Measurements from ENCODE around the gene SPRR1B.
"Not testable (repeated sequence)": the region's sequence is repeated elsewhere in the genome, so short reads cannot be mapped to it uniquely, and the experiment has no call there.

Gene SPRR1B

GRCh38 chr1:153030895-153031294 lies at the start of gene SPRR1B:
Gene SPRR1B (plus strand): TSS chr1:153031203. CDS start chr1:153032346, 1,143 bp downstream.
- DNase-seq (ENCODE audit: low read depth): no peak

- DNase-seq (ENCODE audit: low read depth): no peak
These were observed 48.9 kb upstream of the SPRR1B start for GRCh38 chr1:152982076-152982475.

GRCh38 chr1:152983234-152983633 lies 47.8 kb upstream of the SPRR1B start:
- no peak for DNase-seq (ENCODE audit: low read depth)

- no peak for DNase-seq (ENCODE audit: low read depth)
These were observed 47.3 kb upstream of the SPRR1B start, which contains the start of gene SPRR1A for GRCh38 chr1:152983743-152984142. Gene SPRR1A (plus strand): TSS chr1:152984081. CDS start chr1:152985231, 1,150 bp downstream.

GRCh38 chr1:152986578-152986977 lies 44.4 kb upstream of the SPRR1B start:
- no peak for DNase-seq (ENCODE audit: low read depth)

GRCh38 chr1:152993186-152993585 lies 37.8 kb upstream of the SPRR1B start:
- DNase-seq (ENCODE audit: low read depth): no peak

GRCh38 chr1:152995842-152996241 lies 35.2 kb upstream of the SPRR1B start:
- no peak for DNase-seq (ENCODE audit: low read depth)

GRCh38 chr1:152996633-152997400 lies 34.2 kb upstream of the SPRR1B start:
- no peak for DNase-seq (ENCODE audit: low read depth)

GRCh38 chr1:152997901-152998300 lies 33.1 kb upstream of the SPRR1B start:
- DNase-seq (ENCODE audit: low read depth): no peak

- DNase-seq (ENCODE audit: low read depth): no peak
These were observed 32.5 kb upstream of the SPRR1B start for GRCh38 chr1:152998476-152998875.

- no peak for DNase-seq (ENCODE audit: low read depth)
These were observed 31.2 kb upstream of the SPRR1B start for GRCh38 chr1:152999818-153000217.

- no peak for DNase-seq (ENCODE audit: low read depth)
These were observed 30.7 kb upstream of the SPRR1B start for GRCh38 chr1:153000294-153000693.

GRCh38 chr1:153001382-153001781 lies 29.6 kb upstream of the SPRR1B start, which contains the start of gene SPRR3:
Gene SPRR3 (plus strand): TSS chr1:153001749. CDS start chr1:153003021, 1,272 bp downstream.
- no peak for DNase-seq (ENCODE audit: low read depth)

GRCh38 chr1:153011235-153011758 lies 19.7 kb upstream of the SPRR1B start:
- not testable (repeated sequence) for DNase-seq (ENCODE audit: low read depth)

- DNase-seq (ENCODE audit: low read depth): not testable (repeated sequence)
These were observed 9.2 kb upstream of the SPRR1B start for GRCh38 chr1:153021829-153022228.

GRCh38 chr1:153022340-153022739 lies 8.7 kb upstream of the SPRR1B start:
- not testable (repeated sequence) for DNase-seq (ENCODE audit: low read depth)

GRCh38 chr1:153023109-153023508 lies 7.9 kb upstream of the SPRR1B start:
- no peak for DNase-seq (ENCODE audit: low read depth)

GRCh38 chr1:153024413-153024812 lies 6.6 kb upstream of the SPRR1B start:
- no peak for DNase-seq (ENCODE audit: low read depth)

GRCh38 chr1:153025797-153026196 lies 5.2 kb upstream of the SPRR1B start:
- DNase-seq (ENCODE audit: low read depth): no peak

GRCh38 chr1:153028766-153029165 lies 2.2 kb upstream of the SPRR1B start:
- DNase-seq (ENCODE audit: low read depth): no peak

GRCh38 chr1:153032073-153032472 lies 1.1 kb downstream of the SPRR1B start:
- DNase-seq (ENCODE audit: low read depth): no peak

GRCh38 chr1:153032677-153033308 lies 1.8 kb downstream of the SPRR1B start:
- DNase-seq (ENCODE audit: low read depth): peak; percentile 62

- no peak for DNase-seq (ENCODE audit: low read depth)
These were observed 4.2 kb downstream of the SPRR1B start for GRCh38 chr1:153035211-153035610.

All from EH (cell line).